ENCODE measurements around the gene PARP16. TPM values are rescaled to one million over a fixed set of nuclear protein-coding genes. Genes with fewer than 3 reads are reported as not detected.
A peak's percentile ranks its signal among the peaks of the same experiment; 100 is the strongest.

The PARP16 gene
- total RNA-seq, 6 experiments from 2014 or later = 6.9 to 11.3 (median 8.5) TPM

DNA sequence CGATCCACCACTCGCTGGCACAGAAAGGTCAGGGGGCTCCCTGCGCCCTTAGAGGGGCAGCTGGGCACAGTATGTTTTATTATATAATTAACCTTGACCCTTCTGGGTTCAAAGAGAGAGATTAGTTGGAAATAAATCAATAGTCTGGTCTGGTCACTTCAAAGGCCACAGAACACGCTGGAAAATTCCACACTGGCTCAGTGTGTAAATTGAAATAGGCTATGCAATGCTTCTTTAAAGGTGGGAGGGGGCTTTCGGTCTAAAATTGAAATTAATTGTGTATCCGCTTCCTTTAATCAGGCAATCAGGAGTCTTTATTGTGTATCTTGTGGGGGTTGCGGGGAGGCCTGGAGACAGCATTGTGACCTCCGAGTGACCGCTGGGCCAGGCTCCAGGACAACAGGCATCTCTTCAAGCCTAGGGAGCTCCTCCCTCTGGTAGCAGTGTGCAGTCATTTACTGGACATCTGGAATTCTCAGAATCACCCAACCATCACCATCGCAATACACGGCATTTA, 25.8 kb upstream of the PARP16 start:
- Histone ChIP-seq H3K27me3 (no peaks in the 10 kb centered on the region), H3K4me1 (peaks cover 0 to 23% (median 5%) of the 10 kb centered on the region in 4 donors), H3K27ac (peak overlapping the region; percentile 58 to 92 (median 87)), H3K4me3 (no peak overlapping the region), H3K36me3 (no peaks in the 10 kb centered on the region), H3K9me3 (no peaks in the 10 kb centered on the region)
- ATAC-seq (peak; percentile 88 to 91 (median 90)), DNase-seq (peak; percentile 79 to 86 (median 83))
- no peak for TF ChIP-seq POLR2A (IDR thresholded peaks at IDR 0.05)
- TF ChIP-seq, protein P1, sequence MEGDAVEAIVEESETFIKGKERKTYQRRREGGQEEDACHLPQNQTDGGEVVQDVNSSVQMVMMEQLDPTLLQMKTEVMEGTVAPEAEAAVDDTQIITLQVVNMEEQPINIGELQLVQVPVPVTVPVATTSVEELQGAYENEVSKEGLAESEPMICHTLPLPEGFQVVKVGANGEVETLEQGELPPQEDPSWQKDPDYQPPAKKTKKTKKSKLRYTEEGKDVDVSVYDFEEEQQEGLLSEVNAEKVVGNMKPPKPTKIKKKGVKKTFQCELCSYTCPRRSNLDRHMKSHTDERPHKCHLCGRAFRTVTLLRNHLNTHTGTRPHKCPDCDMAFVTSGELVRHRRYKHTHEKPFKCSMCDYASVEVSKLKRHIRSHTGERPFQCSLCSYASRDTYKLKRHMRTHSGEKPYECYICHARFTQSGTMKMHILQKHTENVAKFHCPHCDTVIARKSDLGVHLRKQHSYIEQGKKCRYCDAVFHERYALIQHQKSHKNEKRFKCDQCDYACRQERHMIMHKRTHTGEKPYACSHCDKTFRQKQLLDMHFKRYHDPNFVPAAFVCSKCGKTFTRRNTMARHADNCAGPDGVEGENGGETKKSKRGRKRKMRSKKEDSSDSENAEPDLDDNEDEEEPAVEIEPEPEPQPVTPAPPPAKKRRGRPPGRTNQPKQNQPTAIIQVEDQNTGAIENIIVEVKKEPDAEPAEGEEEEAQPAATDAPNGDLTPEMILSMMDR (IDR thresholded peaks at IDR 0.05) = peak in 2 of 4 donors; percentile 9 to 19
- WGBS (ENCODE audit: insufficient coverage, low coverage, low lambda C conversion rate, missing lambda C conversion rate) = 17% methylated on average over 9 of the region's 11 CpGs
- intact Hi-C loops (cut with DNase I) = no loop called here

DNA sequence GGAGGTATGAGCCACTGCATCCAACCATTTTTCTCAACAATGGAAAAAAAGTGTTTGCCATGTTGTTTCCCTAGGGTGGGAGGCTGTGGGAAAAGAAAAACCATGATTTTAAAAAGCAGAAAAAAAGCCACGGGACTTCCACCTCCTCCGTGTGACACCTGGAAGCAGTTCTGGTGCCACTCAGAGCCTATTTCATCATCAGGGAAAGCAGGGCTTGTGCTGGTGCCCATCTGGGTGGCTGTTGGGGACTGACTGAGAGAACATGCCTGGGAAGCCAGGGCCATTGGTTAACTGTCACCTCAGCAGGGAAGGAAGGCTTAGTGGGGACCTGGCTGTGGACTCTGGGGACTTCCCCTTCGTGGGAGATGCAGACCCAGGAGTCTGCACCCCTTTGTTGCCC, 25.1 kb upstream of the PARP16 start:
- Histone ChIP-seq H3K9me3 (no peaks in the 10 kb centered on the region), H3K4me1 (peaks cover 0 to 24% (median 5%) of the 10 kb centered on the region in 4 donors), H3K27ac (peak overlapping the region; percentile 58 to 92 (median 87)), H3K4me3 (no peak overlapping the region), H3K27me3 (no peaks in the 10 kb centered on the region), H3K36me3 (no peaks in the 10 kb centered on the region)
- intact Hi-C loops (cut with DNase I) = no loop called here
- WGBS (ENCODE audit: insufficient coverage, low coverage, low lambda C conversion rate, missing lambda C conversion rate) = 0% methylated on average over 2 of the region's 3 CpGs
- no peak for TF ChIP-seq POLR2A (IDR thresholded peaks at IDR 0.05)
- TF ChIP-seq, protein P1 (IDR thresholded peaks at IDR 0.05) = no peak
- peak; percentile 67 to 81 (median 79) for ATAC-seq
- DNase-seq = peak; percentile 42 to 74 (median 72)

DNA sequence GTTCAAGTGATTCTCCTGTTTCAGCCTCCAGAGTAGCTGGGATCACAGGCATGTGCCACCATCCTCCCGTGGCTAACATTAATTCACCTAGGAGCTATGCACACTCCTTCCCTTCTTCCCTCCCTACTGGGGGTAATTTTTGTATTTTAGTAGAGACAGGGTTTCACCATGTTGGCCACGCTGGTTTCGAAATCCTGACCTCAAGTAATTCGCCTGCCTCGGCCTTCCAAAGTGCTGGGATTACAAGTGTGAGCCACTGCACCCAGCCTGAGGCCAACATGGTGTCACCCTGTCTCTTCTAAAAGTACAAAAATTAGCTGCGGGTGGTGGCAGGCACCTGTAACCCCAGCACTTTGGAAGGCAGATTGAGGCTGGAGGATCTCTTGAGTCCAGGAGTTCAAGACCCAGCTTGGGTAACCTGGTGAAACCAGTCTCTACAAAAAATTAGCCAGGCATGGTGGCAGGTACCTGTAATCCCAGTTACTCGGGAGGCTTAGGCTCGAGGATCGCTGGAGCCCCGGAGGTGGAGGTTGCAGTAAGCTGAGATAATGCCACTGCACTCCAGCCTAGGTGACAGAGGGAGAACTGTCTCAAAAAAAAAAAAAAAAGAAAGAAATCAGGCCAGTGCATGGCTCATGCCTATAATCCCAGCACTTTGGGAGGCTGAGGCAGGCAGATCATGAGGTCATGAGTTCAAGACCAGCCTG, 23.9 kb upstream of the PARP16 start:
- TF ChIP-seq POLR2A (IDR thresholded peaks at IDR 0.05) = no peak
- TF ChIP-seq, protein P1 (IDR thresholded peaks at IDR 0.05) = no peak
- Histone ChIP-seq H3K27ac (peak overlapping the region in 1 of 3 donors; percentile 24), H3K27me3 (no peaks in the 10 kb centered on the region), H3K9me3 (no peaks in the 10 kb centered on the region), H3K4me1 (peaks cover 0 to 29% (median 5%) of the 10 kb centered on the region in 4 donors), H3K4me3 (no peak overlapping the region), H3K36me3 (no peaks in the 10 kb centered on the region)
- intact Hi-C loops (cut with DNase I) = no loop called here
- DNase-seq = peak in 2 of 3 donors; percentile 9 to 27
- ATAC-seq = no peak
- 60% methylated on average over 6 of the region's 10 CpGs for WGBS (ENCODE audit: insufficient coverage, low coverage, low lambda C conversion rate, missing lambda C conversion rate)

DNA sequence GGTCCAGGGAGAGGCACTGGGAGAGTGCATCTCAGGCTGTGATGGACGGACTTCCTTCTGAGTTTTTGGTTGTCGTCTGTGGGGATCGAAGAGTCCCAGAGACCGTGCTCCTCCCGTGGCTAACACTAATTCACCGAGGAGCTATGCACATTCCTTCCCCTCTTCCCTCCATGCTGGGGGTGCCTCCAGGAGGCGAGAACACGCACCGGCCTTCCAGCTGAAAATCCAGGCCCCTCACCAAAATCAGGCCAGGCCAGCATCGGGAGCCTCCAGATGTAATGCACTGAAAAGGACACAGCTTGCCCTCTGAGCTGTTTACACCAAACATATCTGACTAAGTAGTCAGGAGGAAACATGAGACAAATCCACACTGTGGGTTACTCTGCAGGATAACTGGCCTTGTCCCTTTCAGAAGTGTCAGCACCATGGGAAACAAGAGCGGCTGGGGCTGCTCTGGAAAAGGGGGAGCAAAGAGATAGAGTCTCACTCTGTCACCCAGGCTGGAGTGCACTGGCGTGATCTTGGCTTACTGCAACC, 23.3 kb upstream of the PARP16 start:
- Histone ChIP-seq H3K4me1 (peaks cover 0 to 34% (median 5%) of the 10 kb centered on the region in 4 donors), H3K9me3 (no peaks in the 10 kb centered on the region), H3K27ac (no peak overlapping the region), H3K4me3 (no peak overlapping the region), H3K36me3 (no peaks in the 10 kb centered on the region), H3K27me3 (no peaks in the 10 kb centered on the region)
- WGBS (ENCODE audit: insufficient coverage, low coverage, low lambda C conversion rate, missing lambda C conversion rate) = 74% methylated on average over 5 of the region's 12 CpGs
- DNase-seq = peak in 2 of 3 donors; percentile 8 to 39
- TF ChIP-seq, protein P1 (IDR thresholded peaks at IDR 0.05) = no peak
- no peak for TF ChIP-seq POLR2A (IDR thresholded peaks at IDR 0.05)
- no peak for ATAC-seq
- intact Hi-C loops (cut with DNase I) = no loop called here

Data from right lobe of liver (tissue), 6 donors.